ENCODE measurements around the gene PDGFC.

PDGFC gene

DNA sequence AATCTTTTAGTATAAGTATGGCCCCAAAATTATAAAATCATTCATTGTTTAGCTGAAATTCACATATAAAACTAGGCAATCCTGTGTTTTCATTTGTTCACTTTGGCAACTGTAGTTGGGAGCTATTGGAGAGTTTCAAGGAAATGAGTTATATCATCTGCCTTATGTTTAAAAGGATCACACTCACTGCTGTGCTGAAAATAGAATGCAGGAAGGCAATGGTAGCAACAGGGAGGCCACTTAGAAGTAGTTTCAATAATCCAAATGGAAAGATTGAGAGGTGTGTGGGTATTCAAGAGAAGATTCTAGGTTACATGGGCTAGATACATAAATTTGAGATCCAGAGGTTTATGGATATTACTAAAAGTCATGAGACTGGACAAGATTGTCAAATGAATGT is 184.9 kb downstream of the PDGFC start:
- no peak for FAIRE-seq
- no peak for DNase-seq (ENCODE audit: low spot score)

GRCh38 chr4:156784970-156785369 is 186.6 kb downstream of the PDGFC start:
- DNase-seq (ENCODE audit: low spot score) = no peak

GRCh38 chr4:156783966-156784365 is 187.6 kb downstream of the PDGFC start:
- FAIRE-seq (no peak), DNase-seq (ENCODE audit: low spot score) (no peak)

More at GRCh38 chr4:156784970-156785369, 186.6 kb downstream of the PDGFC start:
- FAIRE-seq = no peak

DNA sequence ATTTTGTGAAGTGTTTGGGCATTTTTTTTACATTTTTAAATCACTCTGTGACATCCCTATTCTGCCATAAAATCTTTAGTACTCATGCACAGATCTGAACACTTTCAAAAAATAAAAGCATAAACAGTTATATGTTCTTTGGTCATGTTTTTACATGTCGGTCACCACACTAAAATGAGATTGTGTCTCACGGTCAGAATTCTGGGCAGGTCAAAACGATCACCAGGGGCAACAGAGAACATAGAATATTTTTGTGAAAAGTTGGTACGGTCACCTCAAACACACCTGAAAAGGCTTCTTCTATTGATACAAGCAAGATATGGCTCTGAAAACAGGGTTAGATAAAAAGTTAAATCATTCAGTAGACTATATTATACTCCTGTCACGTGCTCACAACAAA is 189.1 kb downstream of the PDGFC start:
- no peak for FAIRE-seq
- DNase-seq (ENCODE audit: low spot score) = no peak

DNA sequence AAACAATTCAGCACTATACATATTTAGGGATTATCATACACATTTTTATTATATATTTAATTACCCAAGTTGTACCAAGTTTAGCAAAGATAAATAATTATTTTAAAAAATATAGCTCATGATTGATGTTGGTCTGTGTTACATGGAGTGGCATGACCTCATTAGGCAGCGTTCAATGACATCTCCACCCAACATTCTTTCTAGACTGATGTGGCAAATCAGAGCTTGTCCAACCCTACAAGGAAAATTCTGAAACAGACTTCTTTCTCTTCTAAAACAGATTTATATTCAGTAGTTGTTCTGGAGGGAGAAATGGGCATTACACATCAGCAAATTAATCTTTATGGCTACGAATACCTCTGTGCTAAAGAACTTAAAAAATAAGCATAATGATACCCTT is 189.7 kb downstream of the PDGFC start:
- FAIRE-seq (peak; percentile 57), DNase-seq (ENCODE audit: low spot score) (peak; percentile 60)

DNA sequence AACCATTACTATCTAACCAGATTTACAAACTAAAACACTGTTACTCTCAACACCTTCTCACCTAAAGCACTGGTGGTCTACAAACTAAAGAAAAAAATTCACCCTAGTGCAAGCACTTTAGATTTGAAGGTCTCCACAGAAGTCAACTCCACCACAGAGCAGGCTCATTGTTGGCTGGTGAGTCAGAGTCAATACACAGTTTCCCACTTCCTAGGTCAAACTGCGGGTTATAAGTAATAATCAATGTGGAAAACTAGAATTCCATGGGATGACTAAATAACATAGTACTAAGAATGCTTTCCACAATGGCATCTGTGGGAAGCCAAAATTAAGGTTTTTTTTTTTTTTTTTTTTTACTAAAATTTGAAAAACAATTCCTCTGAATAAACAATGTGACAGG is 191.8 kb downstream of the PDGFC start:
- DNase-seq (ENCODE audit: low spot score) (peak; percentile 76), FAIRE-seq (peak; percentile 90)

- FAIRE-seq (no peak), DNase-seq (ENCODE audit: low spot score) (no peak)
Observed at GRCh38 chr4:156779042-156779441, 192.6 kb downstream of the PDGFC start.

- DNase-seq (ENCODE audit: low spot score) (no peak), FAIRE-seq (no peak)
Observed at GRCh38 chr4:156778606-156779005, 193.0 kb downstream of the PDGFC start.

DNA sequence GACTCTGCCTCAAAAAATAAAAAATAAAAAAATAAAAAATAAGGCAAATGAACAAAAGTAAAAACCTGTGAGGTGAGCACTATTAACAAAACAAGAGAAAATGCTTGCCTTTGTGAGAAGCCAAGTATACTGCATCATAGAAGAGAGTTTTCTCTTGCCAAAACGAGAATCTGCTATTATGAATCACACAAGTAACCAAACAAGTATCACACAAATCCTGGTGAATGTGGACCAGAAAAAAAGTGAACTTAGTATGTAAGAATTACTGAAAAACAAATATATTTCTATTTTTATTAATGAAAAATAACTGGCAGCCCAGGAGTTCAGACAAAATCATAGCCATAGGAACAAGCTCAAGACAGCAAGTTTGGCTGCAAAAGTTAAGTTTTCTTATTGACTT is 193.5 kb downstream of the PDGFC start:
- FAIRE-seq = no peak
- DNase-seq (ENCODE audit: low spot score) = no peak

DNA sequence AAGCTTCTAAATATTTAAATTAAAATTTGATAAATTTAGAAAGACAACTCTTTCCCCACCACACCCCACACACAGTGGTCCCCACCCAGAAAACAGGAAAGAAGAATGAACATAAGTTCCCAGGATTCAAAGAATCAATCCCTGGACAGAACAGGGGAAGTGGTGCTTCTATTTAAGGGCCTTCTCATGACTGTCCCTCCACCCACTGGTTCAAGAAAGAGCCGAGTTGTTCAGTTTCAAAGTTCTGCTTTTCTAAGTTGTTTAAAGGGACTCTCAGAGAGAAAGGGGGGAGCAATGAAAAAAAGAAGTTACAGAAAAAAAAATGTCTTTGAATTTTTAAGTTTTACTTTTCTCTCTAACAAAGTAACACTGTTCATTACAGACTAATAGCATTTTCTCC is 195.8 kb downstream of the PDGFC start:
- FAIRE-seq (no peak), DNase-seq (ENCODE audit: low spot score) (no peak)

- peak; percentile 75 for DNase-seq (ENCODE audit: low spot score)
- FAIRE-seq = peak; percentile 75
Observed at GRCh38 chr4:156774422-156774821, 197.2 kb downstream of the PDGFC start.

GRCh38 chr4:156773648-156774357 is 197.8 kb downstream of the PDGFC start:
- DNase-seq (ENCODE audit: low spot score) (peak; percentile 70), FAIRE-seq (peak; percentile 51)

DNA sequence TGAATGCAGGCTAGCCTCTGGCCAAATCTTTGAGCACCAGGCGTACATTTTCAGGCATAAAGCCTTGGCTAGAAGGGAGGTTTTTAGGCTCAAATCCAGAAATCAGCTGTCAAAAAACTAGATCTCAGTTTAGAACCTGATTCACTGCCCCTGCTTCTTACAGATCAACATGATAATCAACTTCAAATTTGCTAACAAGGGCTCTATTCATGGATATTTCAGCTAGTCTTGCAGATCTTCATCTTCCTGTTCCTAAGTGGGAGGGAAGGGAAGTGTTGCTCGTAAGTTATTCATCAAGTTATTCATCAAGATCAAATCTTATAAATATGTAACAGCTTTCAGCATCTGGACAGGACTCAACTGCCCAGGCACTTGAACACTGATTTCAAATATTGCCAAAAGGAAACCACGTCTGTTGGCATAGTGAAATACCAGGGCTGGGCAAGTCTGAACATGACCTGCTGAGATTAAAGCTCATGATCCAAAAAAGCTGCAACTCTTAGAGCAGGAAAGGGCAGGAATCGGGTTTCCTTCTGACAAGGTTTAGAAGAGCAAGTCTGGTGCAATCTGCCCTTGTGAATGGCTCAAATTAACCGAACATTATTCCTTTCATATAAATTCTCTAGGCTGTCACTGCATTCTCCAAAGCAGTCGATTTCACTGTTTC is 200.3 kb downstream of the PDGFC start:
- DNase-seq (ENCODE audit: low spot score) = peak; percentile 62
- FAIRE-seq = peak; percentile 67

DNA sequence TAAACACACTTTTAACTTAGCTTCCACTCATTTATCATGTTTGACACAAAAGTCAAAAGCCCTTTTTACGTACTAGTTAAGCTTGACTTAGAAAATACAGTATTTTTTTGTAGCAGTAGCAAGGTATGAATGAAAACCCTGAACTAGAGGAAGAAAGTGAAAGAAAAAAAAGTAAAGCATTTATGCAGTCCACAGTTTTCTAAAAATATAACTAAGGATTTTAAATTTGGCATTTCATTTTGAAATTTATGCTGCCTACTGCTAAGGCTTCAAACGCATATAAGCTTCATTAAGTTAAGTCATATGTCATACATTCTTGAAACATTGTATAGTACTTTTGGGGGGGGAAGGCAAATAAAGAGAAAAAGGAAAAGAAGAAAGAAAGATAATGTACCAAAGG is 201.5 kb downstream of the PDGFC start:
- no peak for FAIRE-seq
- no peak for DNase-seq (ENCODE audit: low spot score)

GRCh38 chr4:156767911-156768415 is 203.6 kb downstream of the PDGFC start:
- DNase-seq (ENCODE audit: low spot score) (no peak), FAIRE-seq (no peak)

DNA sequence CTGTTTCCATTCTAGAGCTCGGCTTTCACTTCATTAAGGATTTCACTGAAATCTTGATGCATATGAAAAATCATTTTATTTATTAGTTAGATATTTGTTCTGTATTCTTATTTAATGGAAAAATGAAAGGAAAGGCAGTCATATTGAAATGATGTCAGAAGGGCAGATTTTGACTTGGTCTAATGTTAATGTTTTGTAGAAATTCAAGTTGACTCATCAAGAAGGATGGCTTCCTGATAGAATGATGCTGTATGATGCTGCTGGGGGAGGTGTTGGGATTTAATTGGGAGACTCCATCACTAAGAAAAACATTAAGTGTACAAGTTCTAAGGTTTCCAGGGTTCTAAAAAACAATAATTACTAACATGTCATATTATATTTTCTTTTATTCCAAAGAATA is 204.8 kb downstream of the PDGFC start:
- FAIRE-seq (peak; percentile 63), DNase-seq (ENCODE audit: low spot score) (peak; percentile 32)

DNA sequence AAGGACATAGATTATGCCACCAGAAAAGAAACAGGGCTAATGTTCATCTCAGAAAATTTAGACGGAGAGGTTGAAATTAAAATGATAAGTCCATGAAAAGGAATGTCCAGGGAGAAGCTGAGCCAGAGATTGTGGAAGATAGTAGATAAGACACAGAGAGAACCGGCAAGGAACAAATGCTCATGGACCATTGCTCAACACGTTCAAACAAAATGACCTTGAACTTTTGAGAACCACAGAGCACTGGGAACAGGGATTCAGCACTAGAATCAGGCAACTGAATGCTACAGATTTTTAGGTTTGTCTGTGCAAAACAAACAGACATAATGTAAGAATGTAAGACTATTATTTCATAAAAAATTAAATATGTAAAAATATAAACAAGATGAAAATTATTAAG is 206.3 kb downstream of the PDGFC start:
- DNase-seq (ENCODE audit: low spot score) (no peak), FAIRE-seq (no peak)

DNA sequence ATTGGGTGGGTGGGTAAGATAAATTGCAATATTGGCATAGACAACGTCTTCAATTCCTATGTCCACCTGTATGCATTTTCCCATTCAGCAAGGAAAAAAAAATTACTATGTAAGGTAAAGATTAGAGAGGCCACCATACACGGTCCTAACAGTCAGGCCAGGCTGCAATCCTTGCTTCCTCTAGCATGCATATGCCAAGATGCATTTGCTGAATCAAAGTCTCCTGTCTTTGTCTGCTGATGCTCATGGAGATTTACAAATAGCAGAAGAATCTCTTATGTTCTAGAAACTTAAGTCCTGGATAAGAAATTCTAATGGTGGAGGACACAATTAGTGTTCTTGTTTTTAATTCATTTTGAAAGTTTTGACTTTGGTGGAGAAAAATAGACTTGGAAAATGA is 206.8 kb downstream of the PDGFC start:
- DNase-seq (ENCODE audit: low spot score) (no peak), FAIRE-seq (no peak)

DNA sequence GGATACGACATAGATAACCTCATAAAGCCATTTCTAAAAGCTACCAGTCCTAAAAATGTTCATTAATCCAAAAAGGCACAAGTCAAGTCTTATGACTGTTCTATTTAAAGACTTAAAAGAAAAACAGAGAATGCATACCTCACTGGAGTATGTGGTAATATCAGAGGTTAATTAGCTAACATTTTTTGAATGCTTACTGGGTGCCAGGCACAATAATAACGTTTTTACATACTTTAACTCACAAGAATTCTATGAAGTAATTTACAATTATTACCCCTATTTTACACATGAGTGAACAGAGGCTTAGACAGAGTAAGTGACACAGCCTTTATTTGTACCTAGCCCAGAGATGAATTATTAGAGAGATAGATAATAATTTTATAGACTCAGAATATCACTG is 207.5 kb downstream of the PDGFC start:
- FAIRE-seq = no peak
- DNase-seq (ENCODE audit: low spot score) = peak; percentile 19

GRCh38 chr4:156763511-156763910 is 208.1 kb downstream of the PDGFC start:
- no peak for DNase-seq (ENCODE audit: low spot score)

GRCh38 chr4:156762851-156763250 is 208.7 kb downstream of the PDGFC start:
- FAIRE-seq (no peak), DNase-seq (ENCODE audit: low spot score) (no peak)

More at GRCh38 chr4:156763511-156763910, 208.1 kb downstream of the PDGFC start:
- FAIRE-seq = no peak

DNA sequence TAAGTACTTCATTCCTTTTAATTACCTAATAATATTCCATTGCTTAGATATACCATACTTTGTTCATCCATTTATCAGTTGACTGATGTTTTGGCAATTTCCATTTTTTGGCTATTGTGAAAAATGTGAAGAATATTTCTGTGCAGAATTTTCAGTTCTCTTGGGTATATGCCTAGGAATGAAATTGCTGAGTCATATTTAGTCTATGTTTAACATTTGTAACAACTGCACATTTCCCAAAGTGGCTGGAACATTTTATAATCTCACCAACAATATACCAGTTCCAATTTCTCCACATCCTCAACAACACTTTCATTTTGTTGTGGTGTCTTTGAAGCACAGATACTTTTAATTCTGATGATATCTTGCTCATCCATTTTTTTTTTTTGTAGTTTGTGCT is 215.5 kb downstream of the PDGFC start:
- no peak for FAIRE-seq
- no peak for DNase-seq (ENCODE audit: low spot score)
